Measurements from ENCODE around the gene PPARA.
"Not testable (repeated sequence)": the region's sequence is repeated elsewhere in the genome, so short reads cannot be mapped to it uniquely, and the experiment has no call there.

Gene PPARA

DNA sequence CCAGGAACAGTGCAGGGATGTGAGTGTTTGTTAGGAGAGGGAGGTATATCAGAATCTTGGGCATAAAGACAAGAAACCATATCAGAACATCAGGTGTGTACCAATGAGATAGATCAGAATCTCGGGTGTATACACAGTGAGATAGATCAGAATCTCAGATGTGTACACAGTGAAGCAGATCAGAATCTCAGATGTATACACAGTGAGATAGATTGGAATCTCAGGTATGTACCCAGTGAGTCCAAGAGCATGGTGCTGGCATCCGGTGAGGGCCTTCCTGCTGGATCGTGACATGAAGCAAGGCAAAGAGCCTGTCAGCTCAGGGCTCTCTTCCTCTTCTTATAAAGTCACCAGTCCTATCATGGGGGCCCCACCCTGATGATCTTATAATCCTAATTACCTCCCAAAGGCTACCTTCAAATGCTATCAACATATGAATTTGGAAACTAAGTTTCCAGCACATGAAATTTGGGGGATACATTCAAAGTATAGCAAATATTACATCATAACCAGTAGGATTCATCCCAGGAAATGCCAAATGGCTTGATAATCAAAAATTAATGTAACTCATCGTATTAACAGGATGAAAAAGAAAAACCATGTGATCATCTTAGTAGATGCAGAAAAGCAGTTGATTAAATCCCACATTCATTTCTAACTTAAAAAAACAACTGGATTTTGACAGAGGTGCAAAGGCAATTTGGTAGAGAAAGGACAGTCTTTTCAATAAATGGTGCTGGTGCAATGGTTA, 28.6 kb downstream of the PPARA start:
- DNase-seq = no peak

DNA sequence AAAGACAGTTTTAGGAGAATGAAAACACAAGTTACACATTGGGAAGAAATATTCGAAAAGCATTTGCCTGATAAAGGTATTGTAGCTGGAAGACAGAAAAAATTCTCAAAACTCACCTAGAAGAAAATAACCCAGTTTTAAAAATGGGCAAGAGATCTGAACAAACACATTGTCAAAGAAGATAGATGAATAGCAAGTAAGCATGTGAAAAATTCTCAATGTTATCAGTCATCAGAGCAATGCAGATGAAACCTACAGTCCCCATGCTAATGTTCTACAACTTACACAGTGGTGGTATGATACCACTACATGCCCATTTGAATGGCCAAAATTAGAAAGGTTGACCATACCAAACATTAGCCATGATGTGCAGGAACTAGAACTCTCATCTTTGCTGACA, 29.4 kb downstream of the PPARA start:
- no peak for DNase-seq

DNA sequence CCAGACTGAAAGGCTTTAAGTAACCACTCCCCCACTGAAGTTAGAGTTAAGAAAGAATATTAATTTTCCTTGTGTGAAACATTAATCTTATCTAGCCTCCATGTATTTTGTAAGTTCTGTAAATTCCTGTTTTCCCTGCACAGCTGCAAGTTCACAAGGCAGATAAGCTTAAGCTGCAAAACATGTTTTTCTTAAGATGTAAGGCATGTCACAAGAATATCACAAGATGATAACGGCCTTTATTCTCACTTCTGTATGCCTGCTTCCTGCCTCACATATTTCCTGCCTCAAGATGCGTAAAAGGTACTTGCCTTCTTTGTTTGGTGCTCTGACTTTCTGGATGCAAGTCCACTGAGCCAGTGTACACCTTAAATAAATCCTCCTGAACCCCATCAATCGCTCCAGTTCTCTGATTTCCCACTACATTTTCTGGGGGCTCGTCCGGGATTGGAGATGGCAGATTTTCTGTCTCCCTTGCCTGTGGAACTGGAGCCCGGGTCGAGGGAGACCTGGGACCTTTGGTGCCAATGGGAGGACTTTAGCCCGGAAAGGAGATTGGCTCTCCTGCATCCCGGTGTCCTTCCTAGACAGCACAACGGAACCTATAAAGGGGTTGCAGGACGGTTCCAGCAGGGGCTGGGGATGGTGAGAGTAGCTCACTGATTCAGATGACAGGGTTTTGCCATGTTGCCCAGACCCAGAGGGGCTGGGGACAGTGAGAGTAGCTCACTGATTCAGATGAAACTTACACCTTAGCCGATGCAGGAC, 30.2 kb downstream of the PPARA start:
- no peak for DNase-seq

DNA sequence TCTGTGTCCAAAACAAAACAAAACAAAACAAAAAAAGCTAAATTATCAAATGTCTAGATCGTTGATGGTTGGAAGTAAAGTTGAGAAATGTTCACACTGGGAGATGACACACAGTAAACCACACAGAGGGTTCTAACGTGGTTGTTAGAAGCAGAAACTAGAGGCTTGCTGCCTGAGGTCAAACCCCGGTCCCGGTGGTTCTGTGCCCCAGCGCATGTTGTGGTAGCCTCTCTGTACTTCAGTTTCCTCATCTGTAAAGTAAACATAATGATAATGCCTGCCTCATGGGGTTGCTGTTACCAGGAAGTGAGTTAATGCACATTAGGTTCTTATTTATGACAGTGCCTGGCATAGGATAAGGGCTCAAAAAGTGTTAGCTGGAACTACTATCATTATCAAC, 33.4 kb downstream of the PPARA start:
- no peak for DNase-seq

DNA sequence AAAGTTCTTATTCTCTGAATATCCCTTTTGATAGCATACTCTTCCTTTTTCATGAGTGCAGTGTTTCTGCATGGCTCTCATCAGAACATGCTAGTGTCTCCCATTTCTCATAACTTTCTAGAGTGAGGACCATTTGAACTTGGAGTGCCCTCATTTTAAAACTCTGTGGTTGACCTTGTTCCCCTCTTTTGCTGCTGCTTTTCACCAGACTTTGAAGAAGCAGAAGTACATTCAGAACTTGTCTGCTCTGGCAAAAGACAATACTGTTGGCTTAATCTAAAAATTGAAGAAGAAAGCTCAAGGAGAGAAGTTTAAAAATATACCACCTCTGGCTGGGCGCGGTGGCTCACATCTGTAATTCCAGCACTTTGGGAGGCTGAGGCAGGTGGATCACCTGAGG, 35.0 kb downstream of the PPARA start:
- no peak for DNase-seq

DNA sequence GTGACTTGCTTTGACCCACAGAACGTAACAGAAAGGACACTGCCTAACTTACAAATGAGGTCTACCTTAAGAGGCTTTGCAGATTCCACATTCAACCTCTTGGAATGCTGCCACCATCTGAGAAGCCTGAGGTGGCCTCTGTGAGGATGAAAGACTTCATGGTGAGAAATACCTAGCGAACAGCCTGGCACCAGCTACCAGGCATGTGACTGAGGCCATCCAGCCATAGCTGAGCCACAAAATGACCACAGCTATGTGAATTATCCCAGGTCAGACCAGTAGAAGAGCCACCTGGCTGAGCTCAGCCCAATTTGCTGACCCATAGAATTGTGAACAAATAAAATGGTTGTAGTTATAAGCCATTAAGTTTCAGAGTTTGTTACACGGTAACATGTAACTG, 37.5 kb downstream of the PPARA start:
- no peak for DNase-seq

DNA sequence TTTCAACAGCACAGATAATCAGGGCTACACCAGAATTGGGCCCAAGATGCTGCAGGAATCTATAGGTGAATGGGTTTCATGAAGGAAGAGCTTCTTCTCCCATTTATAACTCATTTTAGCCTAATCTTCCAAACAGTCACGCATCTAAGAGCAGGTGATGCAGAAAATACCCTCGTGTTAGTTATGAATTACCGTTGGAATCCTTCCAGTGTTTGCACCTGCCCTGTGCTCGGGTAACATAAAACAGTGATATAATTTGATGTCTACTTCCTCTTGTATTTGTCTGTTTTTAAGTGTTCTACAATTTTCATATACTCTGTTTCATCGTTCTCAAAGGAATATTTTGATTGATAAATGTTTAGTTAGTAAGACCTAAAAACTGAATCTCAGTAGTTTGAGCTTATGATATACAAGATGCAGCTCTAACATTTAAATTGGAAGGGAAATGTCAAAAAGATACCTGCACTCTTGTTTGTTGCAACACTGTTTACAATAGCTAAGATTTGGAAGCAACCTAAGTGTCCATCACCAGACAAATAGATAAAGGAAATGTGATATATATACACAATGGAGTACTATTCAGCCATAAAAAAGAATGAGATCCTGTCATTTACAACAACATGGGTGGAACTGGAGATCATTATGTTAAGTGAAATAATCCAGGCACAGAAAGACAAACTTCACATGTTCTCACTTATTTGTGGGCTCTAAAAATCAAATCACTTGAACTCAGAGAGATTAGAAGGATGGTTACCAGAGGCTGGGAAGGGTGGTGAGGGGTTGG, 42.1 kb downstream of the PPARA start:
- no peak for DNase-seq

DNA sequence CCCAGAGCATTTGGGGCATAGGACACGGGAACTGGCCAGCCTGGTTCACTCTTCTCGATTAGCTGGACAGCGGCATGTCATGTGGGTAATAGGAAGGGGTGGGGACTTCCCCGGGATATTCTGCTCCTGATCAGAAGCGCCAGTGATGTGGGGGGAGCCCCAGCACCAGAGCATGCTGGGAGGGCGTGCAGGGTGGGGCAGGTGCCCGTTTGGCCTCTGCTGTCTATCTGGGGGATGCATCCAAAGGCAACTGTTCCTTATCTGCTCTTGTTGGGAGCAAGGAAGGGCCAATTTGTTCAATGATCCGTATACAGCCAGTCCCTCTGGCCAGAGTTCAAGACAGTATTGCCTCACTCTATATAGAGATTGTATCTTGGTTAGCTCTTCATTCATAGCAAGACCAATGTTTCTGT, 43.6 kb downstream of the PPARA start:
- no peak for DNase-seq

DNA sequence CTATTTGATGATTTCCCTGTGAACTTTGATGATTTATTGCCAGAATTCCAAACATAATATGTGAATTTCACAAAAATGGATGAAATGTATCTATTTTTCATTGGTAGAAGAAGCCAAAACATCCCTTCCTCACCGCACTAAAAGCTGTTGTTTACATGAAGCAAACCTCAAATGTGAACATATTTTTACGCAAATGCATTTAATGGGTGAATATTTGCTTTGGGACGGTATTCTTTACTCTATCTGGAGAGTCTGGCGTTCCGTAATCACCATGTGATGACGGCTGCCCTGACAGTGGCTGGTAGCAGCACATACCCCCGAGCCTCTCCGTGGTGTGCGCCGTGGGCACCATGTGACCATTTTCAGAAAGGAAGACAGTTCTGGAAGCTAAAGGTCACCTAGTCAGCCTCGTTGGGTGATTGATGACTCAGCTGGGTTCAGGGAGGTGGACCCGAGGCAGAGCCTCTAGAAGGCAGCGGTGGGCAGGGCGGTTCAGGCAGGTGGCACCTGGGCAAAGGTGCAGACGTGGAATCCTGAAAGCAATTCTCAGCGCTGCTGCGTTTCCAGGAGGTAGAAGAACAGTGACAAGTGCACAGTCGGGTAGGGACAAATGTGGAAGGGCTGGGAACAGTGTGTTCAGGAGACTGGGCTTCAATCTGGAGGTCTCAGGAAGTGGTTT, 45.3 kb downstream of the PPARA start:
- DNase-seq = no peak

DNA sequence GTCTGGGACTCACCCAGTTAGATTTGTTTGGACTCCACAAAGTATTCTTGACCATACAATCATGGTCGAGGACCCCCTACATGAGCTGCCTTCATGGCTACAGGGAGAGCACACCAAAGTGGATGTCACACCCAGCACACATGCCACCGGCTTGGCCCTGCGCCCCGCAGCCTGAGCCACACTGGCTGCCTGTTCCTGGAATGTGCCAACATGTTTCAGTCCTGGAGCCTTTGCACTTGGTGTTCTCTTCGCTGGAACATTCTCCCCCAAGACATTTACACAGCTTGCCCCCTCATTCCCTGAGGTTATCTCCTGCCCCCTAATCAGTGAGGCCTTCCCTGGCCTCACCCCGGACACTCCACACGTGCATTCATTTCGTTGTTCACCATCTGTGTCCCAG, 46.0 kb downstream of the PPARA start:
- DNase-seq = no peak

DNA sequence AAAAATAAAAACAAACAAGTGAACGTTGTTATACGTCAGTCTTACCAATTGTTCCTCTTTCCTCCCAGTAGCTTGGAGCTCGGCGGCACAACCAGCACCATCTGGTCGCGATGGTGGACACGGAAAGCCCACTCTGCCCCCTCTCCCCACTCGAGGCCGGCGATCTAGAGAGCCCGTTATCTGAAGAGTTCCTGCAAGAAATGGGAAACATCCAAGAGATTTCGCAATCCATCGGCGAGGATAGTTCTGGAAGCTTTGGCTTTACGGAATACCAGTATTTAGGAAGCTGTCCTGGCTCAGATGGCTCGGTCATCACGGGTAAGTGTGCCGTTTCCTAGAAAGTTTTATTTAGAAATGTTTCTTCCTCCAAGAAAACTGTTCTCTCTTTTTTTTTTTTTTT, 47.9 kb downstream of the PPARA start:
- no peak for DNase-seq

DNA sequence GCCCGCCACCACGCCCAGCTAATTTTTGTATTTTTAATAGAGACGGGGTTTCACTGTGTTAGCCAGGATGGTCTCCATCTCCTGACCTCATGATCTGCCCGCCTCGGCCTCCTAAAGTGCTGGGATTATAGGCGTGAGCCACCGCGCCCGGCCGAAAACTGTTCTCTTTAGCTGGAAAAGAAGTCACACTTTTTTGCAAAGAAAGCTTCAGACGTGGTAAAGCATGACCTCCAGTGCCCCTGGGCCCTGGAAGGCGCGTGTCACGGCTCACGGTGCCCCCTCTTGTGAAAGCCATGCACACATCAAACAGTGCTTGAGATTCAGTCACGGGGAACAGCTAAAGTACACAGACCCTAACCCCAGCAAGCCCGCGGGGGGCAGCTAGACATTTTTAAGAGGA, 48.5 kb downstream of the PPARA start:
- not testable (repeated sequence) for DNase-seq

DNA sequence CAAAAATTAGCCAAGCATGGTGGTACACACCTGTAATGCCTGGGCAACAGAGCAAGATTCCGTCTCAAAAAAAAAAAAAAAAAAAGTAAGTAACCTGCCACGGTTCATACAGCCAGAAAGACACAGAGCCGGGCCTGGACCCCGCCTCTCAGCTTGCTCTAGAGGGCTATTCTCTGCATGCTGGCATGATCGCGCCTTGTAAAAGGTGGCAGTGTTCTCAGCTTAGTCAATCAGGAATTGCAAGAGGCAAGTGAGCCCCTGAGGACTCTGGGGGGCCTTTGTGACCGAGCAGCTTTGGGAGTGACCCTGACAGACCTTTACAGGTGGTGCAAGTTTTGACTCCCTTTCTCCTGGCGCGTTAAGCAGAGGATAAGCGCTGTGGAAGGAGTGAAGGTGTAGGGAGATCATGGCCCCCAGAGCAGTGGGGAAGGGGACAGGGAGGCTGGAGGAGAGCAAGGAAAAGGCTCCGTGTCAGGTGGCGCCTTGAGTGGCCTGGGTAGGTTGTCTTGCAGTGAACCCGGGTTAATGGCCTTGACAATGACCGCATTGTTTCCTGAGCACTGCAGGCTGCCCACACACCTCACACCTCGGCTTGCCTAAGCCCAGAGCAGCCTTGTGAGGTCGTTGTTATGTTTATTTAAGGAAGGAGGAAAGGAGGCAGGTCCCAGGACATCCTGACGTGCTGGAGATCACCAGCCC, 50.9 kb downstream of the PPARA start:
- DNase-seq = no peak

DNA sequence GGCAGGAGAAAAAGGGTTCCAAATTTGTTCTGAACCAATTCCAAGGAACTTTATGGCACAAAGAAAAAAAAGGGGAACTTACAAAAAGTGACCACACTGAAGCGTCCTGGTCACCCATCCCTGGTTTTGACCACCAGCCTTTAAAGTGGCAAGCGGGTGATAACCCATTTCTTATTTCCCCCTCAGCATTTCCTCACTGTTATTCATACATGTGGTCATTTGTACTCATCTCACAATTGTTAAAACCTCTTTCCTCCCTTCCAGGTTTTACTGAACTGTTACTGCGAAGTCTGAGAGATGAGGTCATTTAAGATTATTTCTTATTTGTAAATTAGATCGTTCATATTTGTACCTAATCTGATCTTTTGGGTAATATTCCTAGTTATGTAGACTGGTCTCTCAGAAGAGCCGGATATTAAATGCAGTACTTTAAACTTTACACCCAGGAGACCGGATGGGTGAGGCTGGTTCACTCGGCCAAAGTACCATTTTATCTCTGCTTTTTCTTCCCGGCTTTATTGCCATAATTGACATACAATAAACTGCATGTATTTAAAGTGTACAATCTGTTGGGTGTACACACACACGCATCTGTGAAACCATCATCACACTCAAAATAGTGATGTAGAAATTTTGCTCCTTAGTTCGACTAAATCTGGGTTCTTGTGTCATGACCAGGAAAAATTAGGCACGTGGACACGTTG, 52.7 kb downstream of the PPARA start:
- no peak for DNase-seq

DNA sequence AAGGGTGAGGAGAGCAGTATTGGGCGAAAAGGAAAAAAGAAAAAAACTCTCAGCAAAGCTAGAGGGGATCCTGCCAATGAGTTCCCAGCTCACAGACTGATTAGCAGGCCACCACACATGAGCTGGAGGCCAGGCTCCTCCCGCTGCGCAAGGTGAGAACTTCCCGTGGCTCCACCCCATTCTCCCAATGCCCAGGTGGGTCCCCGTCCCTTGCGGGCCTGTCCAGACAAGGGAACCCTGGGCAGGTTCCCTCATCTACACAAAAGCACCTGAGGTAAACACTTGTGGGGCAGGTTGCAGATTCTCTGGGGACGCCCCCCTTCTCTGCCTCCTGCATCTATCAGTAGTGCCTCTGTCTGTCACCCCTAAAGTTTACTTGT, 53.3 kb downstream of the PPARA start:
- no peak for DNase-seq

DNA sequence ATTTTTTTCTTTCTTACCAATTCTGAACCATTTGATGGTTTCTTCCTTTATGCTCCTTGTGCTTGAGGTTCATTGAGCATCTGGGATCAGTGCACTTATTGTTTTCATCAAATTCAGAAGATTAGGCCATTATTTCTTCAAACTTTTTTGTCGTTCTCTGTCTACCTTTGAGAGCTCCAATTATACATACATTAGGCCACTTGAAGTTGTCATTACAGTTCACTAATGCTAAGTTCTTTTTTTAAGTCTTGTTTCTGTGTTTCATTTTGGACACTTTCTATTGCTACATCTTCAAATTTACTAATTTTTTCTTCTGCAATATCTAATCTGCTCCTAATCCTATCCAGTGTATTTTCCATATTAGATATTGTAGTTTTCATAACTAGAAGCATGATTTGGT, 58.9 kb downstream of the PPARA start:
- DNase-seq = no peak

DNA sequence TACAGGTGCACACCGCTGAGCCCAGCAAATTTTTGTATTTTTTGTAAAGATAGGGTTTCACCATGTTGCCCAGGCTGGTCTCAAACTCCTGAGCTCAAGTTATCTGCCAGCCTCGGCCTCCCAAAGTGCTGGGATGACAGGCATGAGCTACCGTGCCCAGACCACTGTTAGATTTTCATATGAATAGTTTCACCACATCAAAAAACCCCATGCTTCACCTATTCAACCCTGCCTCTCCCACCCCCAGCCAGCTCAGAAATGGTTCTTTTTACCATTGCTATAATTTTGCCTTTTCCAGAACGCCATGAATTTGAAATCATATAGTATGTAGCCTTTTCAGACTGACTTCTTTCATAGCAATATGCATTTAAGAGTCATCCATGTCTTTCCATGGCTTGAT, 61.9 kb downstream of the PPARA start:
- DNase-seq = no peak

DNA sequence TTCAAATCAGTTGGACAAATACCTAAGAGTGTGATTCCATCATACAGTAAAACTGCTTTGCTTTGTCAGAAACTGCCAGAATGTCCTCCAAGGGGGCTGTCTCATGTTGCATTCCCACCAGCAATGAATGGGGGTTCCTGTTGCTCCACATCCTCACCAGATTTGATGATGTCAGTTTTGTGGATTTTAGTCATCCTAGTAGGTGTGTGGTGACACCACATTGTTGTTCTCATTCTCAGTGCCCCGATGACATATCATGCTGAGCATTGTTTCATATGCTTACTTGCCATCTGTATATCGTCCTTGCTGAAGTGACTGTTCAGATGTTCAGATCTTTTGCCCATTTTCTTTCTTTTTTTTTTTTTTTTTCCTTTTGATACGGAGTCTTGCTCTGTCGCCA, 62.7 kb downstream of the PPARA start:
- DNase-seq = no peak

DNA sequence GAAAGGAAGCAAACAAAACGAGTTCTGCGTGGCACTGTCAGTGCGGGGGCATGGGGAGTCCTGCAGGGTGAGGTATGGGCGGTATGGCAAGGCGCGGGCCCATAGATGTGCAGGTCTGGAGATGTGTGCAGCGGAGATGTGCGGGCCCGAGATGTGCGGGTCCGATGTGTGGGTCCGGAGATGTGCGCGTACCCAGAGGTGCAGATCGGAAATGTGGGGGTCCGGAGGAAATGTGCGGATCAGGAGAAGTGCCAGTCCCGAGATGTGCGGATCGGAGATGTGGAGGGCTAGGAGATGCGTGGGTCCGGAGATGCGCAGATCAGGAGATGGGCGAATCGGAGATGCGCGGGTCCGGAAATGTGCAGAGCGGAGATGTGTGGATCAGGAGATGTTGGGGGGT, 63.8 kb downstream of the PPARA start:
- no peak for DNase-seq

DNA sequence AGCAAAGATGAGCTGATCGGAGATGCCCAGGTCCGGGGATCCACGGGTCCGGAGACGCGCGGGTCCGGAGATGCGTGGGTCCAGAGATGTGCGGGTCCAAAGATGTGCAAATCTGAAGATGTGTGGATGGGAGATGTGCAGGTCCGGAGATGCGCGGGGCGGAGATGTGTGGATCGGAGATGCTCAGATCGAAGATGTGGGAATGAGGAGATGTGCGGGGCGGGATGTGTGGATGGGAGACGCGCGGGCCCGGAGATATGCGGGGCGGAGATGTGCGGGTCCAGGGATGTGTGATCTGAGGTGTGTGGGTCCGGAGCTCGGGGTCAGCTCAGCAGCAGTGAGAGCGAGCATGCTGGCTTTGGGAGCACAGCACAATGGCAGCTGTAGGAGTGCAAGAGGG, 64.3 kb downstream of the PPARA start:
- no peak for DNase-seq

DNA sequence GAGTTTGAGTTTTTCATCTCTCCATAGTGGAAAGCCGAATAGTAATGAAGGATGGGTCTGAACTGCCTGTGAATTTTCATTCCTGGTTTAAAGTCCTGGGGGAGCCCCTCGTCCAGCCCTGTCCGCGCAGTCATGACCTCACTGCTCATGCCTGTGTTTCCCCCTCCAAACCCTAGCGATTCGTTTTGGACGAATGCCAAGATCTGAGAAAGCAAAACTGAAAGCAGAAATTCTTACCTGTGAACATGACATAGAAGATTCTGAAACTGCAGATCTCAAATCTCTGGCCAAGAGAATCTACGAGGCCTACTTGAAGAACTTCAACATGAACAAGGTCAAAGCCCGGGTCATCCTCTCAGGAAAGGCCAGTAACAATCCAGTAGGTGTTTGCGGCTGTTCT, 69.3 kb downstream of the PPARA start:
- no peak for DNase-seq

DNA sequence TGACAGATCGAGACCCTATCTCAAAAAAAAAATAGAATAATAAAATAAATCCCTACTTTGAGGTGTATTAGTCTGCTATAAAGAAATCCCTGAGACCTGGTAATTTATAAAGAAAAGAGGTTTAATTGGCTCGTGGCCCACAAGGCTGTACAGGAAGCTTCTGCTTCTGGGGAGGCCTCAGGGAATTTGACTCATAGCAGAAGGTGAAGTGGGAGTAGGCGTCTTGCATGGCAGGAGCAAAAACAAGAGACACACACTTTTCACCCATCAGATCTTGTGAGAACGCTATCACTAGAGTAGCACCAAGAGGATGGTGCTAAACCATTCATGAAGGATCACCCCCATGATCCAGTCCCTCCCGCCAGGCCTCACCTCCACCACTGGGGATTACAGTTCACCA, 70.6 kb downstream of the PPARA start:
- no peak for DNase-seq
